Transverse colon (tissue), 4 donors: ENCODE data around the gene IL4I1. TPM values are rescaled to one million over a fixed set of nuclear protein-coding genes. Genes with fewer than 3 reads are reported as not detected.

ENCODE experiments used
- DNase-seq: peaks from one replicate; pipeline ENCODE4 v3.0.0-alpha.2; 2019
- H3K27ac ChIP-seq, 4 donors: fragments of 200-600 bp; sonication (generic); 2 replicates each; pipeline ENCODE4 v1.5.1; 2016 to 2018; ENCODE audit warnings: inconsistent platforms in 4 of 4
- H3K27me3 ChIP-seq: fragments of 200-600 bp; sonication (generic); 2 replicates; pipeline ENCODE4 v1.5.1; 2017; ENCODE audit warnings: inconsistent platforms
- H3K36me3 ChIP-seq, 4 donors: fragments of 200-600 bp; sonication (generic); 2 replicates each; pipeline ENCODE4 v1.5.1; 2017 to 2019; ENCODE audit warnings: inconsistent platforms in 4 of 4
- H3K4me1 ChIP-seq, 4 donors: fragments of 200-600 bp; sonication (generic); 2 replicates each; pipeline ENCODE4 v1.5.1; 2017 to 2020; ENCODE audit warnings: inconsistent platforms in 4 of 4
- H3K4me3 ChIP-seq, 4 donors: fragments of 200-600 bp; sonication (generic); 1 replicate in 1 of 4; 2 replicates in 3 of 4; pipeline versions ENCODE4 v1.5.1 to v1.6.1; 2017 to 2019; ENCODE audit warnings: inconsistent platforms in 4 of 4
- H3K9me3 ChIP-seq, 2 donors: fragments of 200-600 bp; sonication (generic); 2 replicates each; pipeline ENCODE4 v1.5.1; 2017 to 2019; ENCODE audit warnings: inconsistent platforms in 2 of 2
- CTCF ChIP-seq, 5 experiments: fragments of 200-600 bp in 3 of 5; fragments of 450-650 bp in 2 of 5; sonication (generic) in 3 of 5; IDR thresholded peaks; 1 replicate in 2 of 5; 2 replicates in 3 of 5; pipeline ENCODE4 v1.5.1; 2016 to 2017; ENCODE audit warnings: antibody characterized with exemption in 5 of 5, inconsistent platforms in 3 of 5, mild to moderate bottlenecking in 2 of 5, moderate library complexity in 1 of 5
- EP300 ChIP-seq: sonication (generic); formaldehyde crosslinking; IDR thresholded peaks from one replicate; pipeline ENCODE4 v1.6.1; 2017; ENCODE audit warnings: antibody characterized with exemption, low read depth
- POLR2A ChIP-seq: fragments of 450-650 bp; IDR thresholded peaks from one replicate; pipeline ENCODE4 v1.6.1; 2016; ENCODE audit warnings: antibody characterized with exemption, mild to moderate bottlenecking, moderate library complexity
- POLR2AphosphoS5 ChIP-seq, 3 donors: sonication (generic); formaldehyde crosslinking; IDR thresholded peaks; one replicate each; pipeline ENCODE4 v1.6.1; 2016; ENCODE audit warnings: antibody characterized with exemption in 3 of 3
- WGBS, 2 donors: methylation state at CpG; one replicate each; pipeline ENCODE4 v1.1.5; 2018; ENCODE audit warnings: low coverage in 1 of 2; 5-methylcytosine and 5-hydroxymethylcytosine counted together
- in situ Hi-C, 4 donors: fragments of 200-750 bp; cut with MboI; loops; one replicate each; pipeline versions ENCODE4 v1.15.0 to v1.15.1; 2017; ENCODE audit warnings: low sequenced_read_pairs in 3 of 4, low pct_ligation_motif_present in 1 of 4, low pct_unique_long_range_greater_than_20kb in 1 of 4
- intact Hi-C: fragments of 100-400 bp; cut with DNase I; formaldehyde crosslinking; loops from one replicate; pipeline ENCODE4 v1.15.1; 2023; ENCODE audit warnings: low total_unique reads
- total RNA-seq, 4 donors: library from RNA; depleted of rRNA; stranded (reverse); fragments of >200 nt; gene quantifications; one replicate each; pipeline ENCODE4 v1.1.0, GENCODE V29; 2016

IL4I1 gene
- total RNA-seq, 4 donors from 2014 or later, result 2.1 TPM; not detected in 3

DNA sequence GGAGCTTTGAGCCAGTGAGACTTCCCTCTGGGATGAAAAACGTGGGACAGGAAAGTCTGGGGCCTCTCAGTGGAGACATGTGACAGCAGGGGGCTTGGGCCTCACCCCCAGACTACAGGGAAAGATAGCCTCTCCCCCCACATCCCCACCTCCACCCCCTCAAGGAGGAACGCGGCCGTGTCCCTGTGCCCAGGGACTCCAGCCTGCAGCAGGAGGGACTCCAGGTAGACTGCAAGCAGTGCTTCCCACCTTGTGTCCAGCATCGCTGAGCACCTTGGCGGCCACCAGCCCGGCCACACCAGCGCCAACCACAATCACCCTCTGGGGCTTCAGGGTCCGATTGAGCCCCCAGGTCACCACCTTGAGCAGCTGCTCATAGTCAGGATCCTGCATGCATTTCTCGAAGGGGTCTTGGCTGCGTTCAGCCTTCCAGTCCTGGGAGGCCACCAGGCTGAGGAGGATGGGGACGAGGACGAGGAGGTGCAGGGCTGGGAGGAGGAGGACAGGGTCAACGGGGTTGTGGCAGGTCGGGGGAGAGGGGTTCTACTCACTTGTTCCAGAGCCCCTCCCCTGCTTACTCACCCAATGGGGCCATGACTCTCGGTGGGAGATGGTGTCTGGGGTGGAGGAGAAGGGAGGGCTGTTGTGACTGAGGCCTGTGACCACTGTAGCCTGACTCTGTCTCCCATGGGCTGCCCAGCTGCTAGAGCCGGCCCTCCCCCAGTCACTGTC is 955 bp downstream of the IL4I1 start:
- no peaks in the 10 kb centered on the region for H3K36me3 ChIP-seq
- H3K4me3 ChIP-seq, result no peak overlapping the region
- no peaks in the 10 kb centered on the region for H3K27me3 ChIP-seq
- WGBS, 2 donors, result 61% methylated on average over 17 of the region's 17 CpGs; no CpG with 5 or more reads in 1 of the 2 donors
- no peak for TF ChIP-seq EP300
- peaks cover 0 to 22% (median 14%) of the 10 kb centered on the region in 4 donors for H3K4me1 ChIP-seq
- no peaks in the 10 kb centered on the region for H3K9me3 ChIP-seq
- intact Hi-C loops (no loop called here), in situ Hi-C loops (no loop called here)
- no peak for DNase-seq
- H3K27ac ChIP-seq, result no peak overlapping the region

- TF ChIP-seq EP300, result no peak
- TF ChIP-seq POLR2A, result no peak
- no peak for TF ChIP-seq CTCF (IDR thresholded peaks at IDR 0.05)
- no peak for TF ChIP-seq POLR2AphosphoS5 (IDR thresholded peaks at IDR 0.05)
- no peak for DNase-seq
- in situ Hi-C loops, result no loop called here
- Histone ChIP-seq H3K4me3 (no peak overlapping the region), H3K9me3 (no peaks in the 10 kb centered on the region), H3K27me3 (no peaks in the 10 kb centered on the region), H3K27ac (no peak overlapping the region), H3K4me1 (peaks cover 6 to 29% (median 21%) of the 10 kb centered on the region in 4 donors), H3K36me3 (no peaks in the 10 kb centered on the region)
- WGBS, 2 donors, result 76% methylated on average over 16 of the region's 17 CpGs; no CpG with 5 or more reads in 1 of the 2 donors
- intact Hi-C loops, result no loop called here
Observed at GRCh38 chr19:49894879-49895565, 1.7 kb downstream of the IL4I1 start.

- WGBS, 2 donors, result 68 to 93% methylated on average over 6 to 18 of the region's 18 CpGs
- intact Hi-C loops, result no loop called here
Observed at GRCh38 chr19:49894011-49894664, 2.5 kb downstream of the IL4I1 start.

DNA sequence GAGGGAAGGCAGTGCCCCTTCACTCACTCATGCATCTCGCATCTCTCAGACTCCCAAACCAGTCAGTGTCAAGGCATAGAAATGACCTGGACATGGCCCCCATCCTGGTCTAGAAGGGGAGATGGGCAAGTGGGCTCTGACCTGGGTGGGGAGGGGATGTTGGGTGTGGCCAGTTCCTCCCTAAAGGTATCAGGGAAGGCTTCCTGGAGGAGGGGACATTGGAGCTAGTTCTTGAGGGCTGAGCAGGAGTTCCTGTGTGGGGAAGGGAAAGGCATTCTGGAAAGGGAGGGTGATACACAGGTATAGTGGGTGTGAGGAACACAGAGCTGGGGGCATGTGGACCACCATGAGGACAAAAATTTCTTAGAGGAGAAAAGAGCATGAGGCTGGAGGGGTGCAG is 4.0 kb downstream of the IL4I1 start:
- Histone ChIP-seq H3K36me3 (no peaks in the 10 kb centered on the region), H3K4me1 (peaks cover 9 to 25% (median 21%) of the 10 kb centered on the region in 4 donors), H3K4me3 (no peak overlapping the region), H3K27me3 (no peaks in the 10 kb centered on the region), H3K9me3 (no peaks in the 10 kb centered on the region), H3K27ac (no peak overlapping the region)
- no peak for TF ChIP-seq CTCF (IDR thresholded peaks at IDR 0.05)
- TF ChIP-seq EP300, result no peak
- no peak for TF ChIP-seq POLR2A
- TF ChIP-seq POLR2AphosphoS5 (IDR thresholded peaks at IDR 0.05), result no peak
- WGBS, 2 donors, result 100% methylated on average over 1 of the region's 1 CpG
- DNase-seq, result no peak
- intact Hi-C loops, result no loop called here
- in situ Hi-C loops, result no loop called here

More at GRCh38 chr19:49894011-49894664, 2.5 kb downstream of the IL4I1 start:
- Histone ChIP-seq H3K9me3 (no peaks in the 10 kb centered on the region), H3K27me3 (no peaks in the 10 kb centered on the region), H3K27ac (no peak overlapping the region), H3K4me3 (no peak overlapping the region), H3K4me1 (peaks cover 9 to 33% (median 23%) of the 10 kb centered on the region in 4 donors), H3K36me3 (no peaks in the 10 kb centered on the region)
- no peak for DNase-seq
- TF ChIP-seq EP300, result no peak
- no peak for TF ChIP-seq POLR2AphosphoS5 (IDR thresholded peaks at IDR 0.05)
- no peak for TF ChIP-seq CTCF (IDR thresholded peaks at IDR 0.05)
- no peak for TF ChIP-seq POLR2A
- in situ Hi-C loops, result no loop called here
